Neutrophil (primary cell): ENCODE results near the gene NAALADL2.

ENCODE experiments used
- H3K27ac ChIP-seq: fragments of 200-600 bp; sonication (generic); 2 replicates; pipeline ENCODE4 v1.5.1; 2016; ENCODE audit warnings: mild to moderate bottlenecking, moderate library complexity
- H3K27me3 ChIP-seq: fragments of 200-600 bp; sonication (generic); 2 replicates; pipeline ENCODE4 v1.6.0; 2016; ENCODE audit warnings: mild to moderate bottlenecking
- H3K36me3 ChIP-seq: fragments of 200-600 bp; sonication (generic); 2 replicates; pipeline ENCODE4 v1.5.1; 2017
- H3K4me1 ChIP-seq, 2 experiments: fragments of 200-600 bp in 1 of 2; sonication (generic) in 1 of 2; 1 replicate in 1 of 2; 2 replicates in 1 of 2; pipeline versions ENCODE4 v1.5.1 to v1.6.1; 2013 to 2016; ENCODE audit warnings: low read depth in 1 of 2, low read length in 1 of 2, mild to moderate bottlenecking in 1 of 2, moderate library complexity in 1 of 2; ENCODE audit not compliant: control insufficient read depth in 1 of 2, insufficient read depth in 1 of 2
- H3K4me3 ChIP-seq, 2 experiments: fragments of 200-600 bp in 1 of 2; sonication (generic) in 1 of 2; 1 replicate in 1 of 2; 2 replicates in 1 of 2; pipeline ENCODE4 v1.5.1; 2013 to 2016; ENCODE audit warnings: low read depth in 1 of 2, low read length in 1 of 2, mild to moderate bottlenecking in 1 of 2, moderate library complexity in 1 of 2
- H3K9me3 ChIP-seq: fragments of 200-600 bp; sonication (generic); 2 replicates; pipeline ENCODE4 v1.5.1; 2016
- TF ChIP-seq, protein P1 (sequence below): fragments of 200-600 bp; sonication (generic); IDR thresholded peaks from 2 replicates; pipeline ENCODE4 v1.5.1; 2016; ENCODE audit warnings: antibody characterized with exemption

Gene NAALADL2

GRCh38 chr3:175224051-175224450 lies 364.9 kb downstream of the NAALADL2 start:
- TF ChIP-seq, protein P1, sequence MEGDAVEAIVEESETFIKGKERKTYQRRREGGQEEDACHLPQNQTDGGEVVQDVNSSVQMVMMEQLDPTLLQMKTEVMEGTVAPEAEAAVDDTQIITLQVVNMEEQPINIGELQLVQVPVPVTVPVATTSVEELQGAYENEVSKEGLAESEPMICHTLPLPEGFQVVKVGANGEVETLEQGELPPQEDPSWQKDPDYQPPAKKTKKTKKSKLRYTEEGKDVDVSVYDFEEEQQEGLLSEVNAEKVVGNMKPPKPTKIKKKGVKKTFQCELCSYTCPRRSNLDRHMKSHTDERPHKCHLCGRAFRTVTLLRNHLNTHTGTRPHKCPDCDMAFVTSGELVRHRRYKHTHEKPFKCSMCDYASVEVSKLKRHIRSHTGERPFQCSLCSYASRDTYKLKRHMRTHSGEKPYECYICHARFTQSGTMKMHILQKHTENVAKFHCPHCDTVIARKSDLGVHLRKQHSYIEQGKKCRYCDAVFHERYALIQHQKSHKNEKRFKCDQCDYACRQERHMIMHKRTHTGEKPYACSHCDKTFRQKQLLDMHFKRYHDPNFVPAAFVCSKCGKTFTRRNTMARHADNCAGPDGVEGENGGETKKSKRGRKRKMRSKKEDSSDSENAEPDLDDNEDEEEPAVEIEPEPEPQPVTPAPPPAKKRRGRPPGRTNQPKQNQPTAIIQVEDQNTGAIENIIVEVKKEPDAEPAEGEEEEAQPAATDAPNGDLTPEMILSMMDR = no peak
- no peak overlapping the region for H3K4me3 ChIP-seq
- no peaks in the 10 kb centered on the region for H3K27me3 ChIP-seq

DNA sequence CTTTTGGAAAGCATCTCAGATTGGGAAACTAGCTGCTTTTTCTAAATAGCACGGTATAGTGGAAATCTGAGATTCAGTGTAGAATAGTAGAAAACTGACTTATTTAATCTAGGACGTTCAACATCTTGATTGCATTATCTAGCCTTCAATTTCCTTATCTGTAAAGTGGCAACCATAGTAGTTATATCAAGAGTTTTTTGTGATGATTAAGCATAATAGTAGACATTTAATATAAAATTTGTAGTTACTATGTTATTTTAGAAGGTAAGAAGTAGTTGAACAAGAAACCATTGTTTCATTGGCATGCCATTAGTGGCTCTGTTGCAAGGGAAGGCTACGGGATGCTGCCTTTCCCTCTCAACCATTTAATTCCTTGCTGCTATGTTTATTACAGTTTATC lies 367.3 kb downstream of the NAALADL2 start:
- Histone ChIP-seq H3K36me3 (no peaks in the 10 kb centered on the region), H3K27ac (no peak overlapping the region)
- TF ChIP-seq, protein P1 = no peak

More at GRCh38 chr3:175224051-175224450, 364.9 kb downstream of the NAALADL2 start:
- H3K27ac ChIP-seq = no peak overlapping the region
- H3K9me3 ChIP-seq = no peaks in the 10 kb centered on the region
- no peaks in the 10 kb centered on the region for H3K36me3 ChIP-seq
- H3K4me1 ChIP-seq = no peaks in the 10 kb centered on the region

GRCh38 chr3:175227126-175227525 lies 368.0 kb downstream of the NAALADL2 start:
- TF ChIP-seq, protein P1 = no peak
- no peaks in the 10 kb centered on the region for H3K36me3 ChIP-seq
- H3K9me3 ChIP-seq = no peaks in the 10 kb centered on the region
- no peak overlapping the region for H3K27ac ChIP-seq
- H3K27me3 ChIP-seq = no peaks in the 10 kb centered on the region
- no peak overlapping the region for H3K4me3 ChIP-seq
- H3K4me1 ChIP-seq = no peaks in the 10 kb centered on the region

More for the DNA sequence above, 367.3 kb downstream of the NAALADL2 start:
- Histone ChIP-seq H3K9me3 (no peaks in the 10 kb centered on the region), H3K4me3 (no peak overlapping the region), H3K4me1 (no peaks in the 10 kb centered on the region), H3K27me3 (no peaks in the 10 kb centered on the region)

DNA sequence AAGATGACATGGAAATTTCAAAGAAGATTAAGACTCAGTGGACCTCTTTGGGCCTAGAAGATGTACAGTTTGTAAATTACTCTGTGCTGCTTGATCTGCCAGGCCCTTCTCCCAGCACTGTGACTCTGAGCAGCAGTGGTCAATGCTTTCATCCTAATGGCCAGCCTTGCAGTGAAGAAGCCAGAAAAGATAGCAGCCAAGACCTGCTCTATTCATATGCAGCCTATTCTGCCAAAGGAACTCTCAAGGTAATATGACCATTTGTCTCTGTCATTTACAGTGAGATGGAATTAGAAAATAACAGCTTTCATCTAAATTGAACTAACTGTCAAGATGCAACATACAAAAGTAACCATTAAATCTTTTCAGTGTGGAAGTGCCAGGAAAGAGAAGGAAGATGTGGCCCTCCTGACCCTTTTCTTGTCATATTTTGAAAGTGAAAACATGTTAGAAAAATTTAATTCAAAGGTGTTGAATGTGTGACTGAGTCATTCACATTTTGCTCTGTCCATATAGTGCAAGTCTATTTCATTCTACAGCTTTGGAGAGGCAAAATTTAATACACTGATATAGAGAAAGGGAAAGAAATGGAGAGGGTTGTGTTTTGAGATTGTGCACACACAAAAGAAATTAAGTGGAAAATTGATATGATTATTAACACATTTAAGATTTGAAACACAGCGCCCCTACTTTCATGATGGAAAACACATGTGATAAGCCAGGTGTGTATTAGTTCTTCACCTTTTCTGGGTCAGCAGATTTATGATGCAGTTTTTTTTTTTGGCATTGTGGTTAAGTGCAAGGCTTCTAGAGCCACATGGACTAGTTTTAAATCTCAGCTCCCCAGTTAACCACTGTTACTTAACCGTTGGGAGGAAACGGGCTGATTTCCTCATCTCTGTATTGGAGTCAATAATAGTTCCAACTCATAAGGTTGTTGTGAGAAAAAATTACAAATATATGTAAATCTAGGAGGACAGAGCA lies 375.1 kb downstream of the NAALADL2 start:
- Histone ChIP-seq H3K9me3 (no peaks in the 10 kb centered on the region), H3K4me3 (no peak overlapping the region), H3K27ac (no peak overlapping the region), H3K36me3 (no peaks in the 10 kb centered on the region), H3K4me1 (no peaks in the 10 kb centered on the region), H3K27me3 (no peaks in the 10 kb centered on the region)
- TF ChIP-seq, protein P1 = no peak

DNA sequence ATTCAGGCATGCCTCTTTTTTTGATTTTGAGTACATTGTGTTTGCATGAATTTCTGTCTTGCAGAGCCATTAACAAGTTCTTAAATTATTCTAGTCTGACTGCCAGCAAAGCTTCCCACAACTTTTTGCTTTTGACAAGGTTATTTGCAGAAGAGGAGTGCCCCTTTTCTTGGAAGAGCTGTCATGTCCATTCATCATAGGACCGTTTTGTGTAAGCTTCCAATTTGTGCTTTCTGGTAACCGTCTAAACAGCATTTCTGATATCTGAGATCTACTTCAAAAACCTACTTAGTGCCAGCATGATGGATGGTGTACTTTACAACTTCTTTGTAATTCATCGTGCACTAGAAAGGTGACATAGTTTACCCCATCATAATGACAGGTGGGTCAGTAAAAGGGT lies 379.7 kb downstream of the NAALADL2 start:
- Histone ChIP-seq H3K36me3 (no peaks in the 10 kb centered on the region), H3K9me3 (no peaks in the 10 kb centered on the region), H3K4me1 (no peaks in the 10 kb centered on the region), H3K4me3 (no peak overlapping the region), H3K27me3 (no peaks in the 10 kb centered on the region), H3K27ac (no peak overlapping the region)
- TF ChIP-seq, protein P1 = no peak
